ENCODE results near the gene TMUB2.
"Not testable (repeated sequence)": the region's sequence is repeated elsewhere in the genome, so short reads cannot be mapped to it uniquely, and the experiment has no call there.

Gene TMUB2

GRCh38 chr17:44235583-44235936, 48.8 kb downstream of the TMUB2 start:
- Histone ChIP-seq H3K4me2 (ENCODE audit: low read depth, low read length, poor library complexity, severe bottlenecking) (no peak overlapping the region), H3K9ac (ENCODE audit: low read depth, low read length, poor library complexity, severe bottlenecking) (no peak overlapping the region)

DNA sequence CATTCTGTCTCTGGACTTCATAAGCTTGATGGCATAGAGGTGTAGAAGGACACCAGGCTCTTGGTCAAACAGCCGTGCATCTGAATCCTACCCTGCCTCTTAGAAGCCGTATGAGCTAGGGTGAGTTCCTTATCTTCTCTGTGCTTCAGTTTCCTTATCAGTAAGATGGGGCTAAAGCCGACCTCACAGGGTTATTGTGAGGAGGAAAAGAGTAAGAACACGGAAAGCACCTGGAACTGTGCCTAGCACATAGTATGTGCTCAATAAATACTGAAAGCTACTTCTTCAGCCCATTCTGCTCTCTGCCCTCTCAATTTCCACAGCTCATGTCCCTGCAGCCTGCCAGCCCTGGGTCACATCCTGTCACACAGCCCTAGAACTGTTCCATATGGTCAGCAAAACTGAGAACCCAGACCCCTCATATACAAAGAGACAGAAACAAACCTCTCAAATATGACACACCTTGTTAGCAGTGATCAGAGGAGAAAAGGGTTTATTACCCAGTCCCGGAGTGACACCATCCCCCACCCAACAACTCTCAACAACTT, 49.7 kb downstream of the TMUB2 start:
- no peaks in the 10 kb centered on the region for H3F3A ChIP-seq (ENCODE audit: low read depth)
- H3K27me3 ChIP-seq (ENCODE audit: insufficient read depth, low read length, poor library complexity, severe bottlenecking): no peaks in the 10 kb centered on the region
- TF ChIP-seq, protein P1, sequence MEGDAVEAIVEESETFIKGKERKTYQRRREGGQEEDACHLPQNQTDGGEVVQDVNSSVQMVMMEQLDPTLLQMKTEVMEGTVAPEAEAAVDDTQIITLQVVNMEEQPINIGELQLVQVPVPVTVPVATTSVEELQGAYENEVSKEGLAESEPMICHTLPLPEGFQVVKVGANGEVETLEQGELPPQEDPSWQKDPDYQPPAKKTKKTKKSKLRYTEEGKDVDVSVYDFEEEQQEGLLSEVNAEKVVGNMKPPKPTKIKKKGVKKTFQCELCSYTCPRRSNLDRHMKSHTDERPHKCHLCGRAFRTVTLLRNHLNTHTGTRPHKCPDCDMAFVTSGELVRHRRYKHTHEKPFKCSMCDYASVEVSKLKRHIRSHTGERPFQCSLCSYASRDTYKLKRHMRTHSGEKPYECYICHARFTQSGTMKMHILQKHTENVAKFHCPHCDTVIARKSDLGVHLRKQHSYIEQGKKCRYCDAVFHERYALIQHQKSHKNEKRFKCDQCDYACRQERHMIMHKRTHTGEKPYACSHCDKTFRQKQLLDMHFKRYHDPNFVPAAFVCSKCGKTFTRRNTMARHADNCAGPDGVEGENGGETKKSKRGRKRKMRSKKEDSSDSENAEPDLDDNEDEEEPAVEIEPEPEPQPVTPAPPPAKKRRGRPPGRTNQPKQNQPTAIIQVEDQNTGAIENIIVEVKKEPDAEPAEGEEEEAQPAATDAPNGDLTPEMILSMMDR (conservative IDR thresholded peaks at IDR 0.05; ENCODE audit: low read length): no peak
- no peak for TF ChIP-seq EZH2phosphoT487 (IDR thresholded peaks at IDR 0.05; ENCODE audit: borderline replicate concordance)
- H3K4me3 ChIP-seq (ENCODE audit: low read length, poor library complexity, severe bottlenecking): no peak overlapping the region
- no peaks in the 10 kb centered on the region for H3K9me2 ChIP-seq (replicated peaks; ENCODE audit: low read depth, low read length)
- no peaks in the 10 kb centered on the region for H3K4me1 ChIP-seq (ENCODE audit: insufficient read depth, low read length, poor library complexity, severe bottlenecking)
- no peak overlapping the region for H2AFZ ChIP-seq (ENCODE audit: low read length)
- no peak overlapping the region for H3K4me2 ChIP-seq (ENCODE audit: low read depth, low read length, poor library complexity, severe bottlenecking)
- no peak overlapping the region for H3K9ac ChIP-seq (ENCODE audit: low read depth, low read length, poor library complexity, severe bottlenecking)
- no peaks in the 10 kb centered on the region for H3K36me3 ChIP-seq (ENCODE audit: insufficient read depth, low read length)
- no peaks in the 10 kb centered on the region for H3K9me3 ChIP-seq (ENCODE audit: insufficient read depth, low read depth, low read length)
- H4K20me1 ChIP-seq (ENCODE audit: insufficient read depth, low read length, poor library complexity, severe bottlenecking): no peaks in the 10 kb centered on the region
- H3K79me2 ChIP-seq (ENCODE audit: insufficient read depth, low read length): no peaks in the 10 kb centered on the region

More at GRCh38 chr17:44235583-44235936, 48.8 kb downstream of the TMUB2 start:
- H3K9me3 ChIP-seq (ENCODE audit: insufficient read depth, low read depth, low read length): no peaks in the 10 kb centered on the region
- TF ChIP-seq EZH2phosphoT487 (IDR thresholded peaks at IDR 0.05; ENCODE audit: borderline replicate concordance): no peak
- TF ChIP-seq, protein P1 (conservative IDR thresholded peaks at IDR 0.05; ENCODE audit: low read length): no peak
- H2AFZ ChIP-seq (ENCODE audit: low read length): no peak overlapping the region
- H3K36me3 ChIP-seq (ENCODE audit: insufficient read depth, low read length): no peaks in the 10 kb centered on the region
- no peaks in the 10 kb centered on the region for H3F3A ChIP-seq (ENCODE audit: low read depth)
- H4K20me1 ChIP-seq (ENCODE audit: insufficient read depth, low read length, poor library complexity, severe bottlenecking): no peaks in the 10 kb centered on the region
- H3K4me3 ChIP-seq (ENCODE audit: low read length, poor library complexity, severe bottlenecking): no peak overlapping the region
- H3K9me2 ChIP-seq (replicated peaks; ENCODE audit: low read depth, low read length): no peaks in the 10 kb centered on the region
- no peaks in the 10 kb centered on the region for H3K79me2 ChIP-seq (ENCODE audit: insufficient read depth, low read length)
- H3K27me3 ChIP-seq (ENCODE audit: insufficient read depth, low read length, poor library complexity, severe bottlenecking): no peaks in the 10 kb centered on the region
- H3K4me1 ChIP-seq (ENCODE audit: insufficient read depth, low read length, poor library complexity, severe bottlenecking): no peaks in the 10 kb centered on the region

- H3F3A ChIP-seq (ENCODE audit: low read depth); H3K9ac ChIP-seq (ENCODE audit: low read depth, low read length, poor library complexity, severe bottlenecking); H3K79me2 ChIP-seq (ENCODE audit: insufficient read depth, low read length); H2AFZ ChIP-seq (ENCODE audit: low read length); H4K20me1 ChIP-seq (ENCODE audit: insufficient read depth, low read length, poor library complexity, severe bottlenecking); H3K9me2 ChIP-seq (replicated peaks; ENCODE audit: low read depth, low read length); H3K27me3 ChIP-seq (ENCODE audit: insufficient read depth, low read length, poor library complexity, severe bottlenecking); H3K36me3 ChIP-seq (ENCODE audit: insufficient read depth, low read length); H3K4me1 ChIP-seq (ENCODE audit: insufficient read depth, low read length, poor library complexity, severe bottlenecking); H3K4me2 ChIP-seq (ENCODE audit: low read depth, low read length, poor library complexity, severe bottlenecking); H3K9me3 ChIP-seq (ENCODE audit: insufficient read depth, low read depth, low read length); H3K4me3 ChIP-seq (ENCODE audit: low read length, poor library complexity, severe bottlenecking): not testable (repeated sequence)
Measured at GRCh38 chr17:44237886-44238285, 51.1 kb downstream of the TMUB2 start.

GRCh38 chr17:44241106-44241624, 54.4 kb downstream of the TMUB2 start:
- peak overlapping the region; percentile 42; the same call in 1 of the 2 replicates for H2AFZ ChIP-seq (ENCODE audit: low read length)
- no peak for TF ChIP-seq EZH2phosphoT487 (IDR thresholded peaks at IDR 0.05; ENCODE audit: borderline replicate concordance)
- TF ChIP-seq, protein P1 (conservative IDR thresholded peaks at IDR 0.05; ENCODE audit: low read length): no peak
- H3K79me2 ChIP-seq (ENCODE audit: insufficient read depth, low read length): no peaks in the 10 kb centered on the region
- no peaks in the 10 kb centered on the region for H3K9me2 ChIP-seq (replicated peaks; ENCODE audit: low read depth, low read length)
- H3K4me2 ChIP-seq (ENCODE audit: low read depth, low read length, poor library complexity, severe bottlenecking): no peak overlapping the region
- H3K9me3 ChIP-seq (ENCODE audit: insufficient read depth, low read depth, low read length): no peaks in the 10 kb centered on the region
- peaks cover 8% of the 10 kb centered on the region for H3K4me1 ChIP-seq (ENCODE audit: insufficient read depth, low read length, poor library complexity, severe bottlenecking)
- H3K4me3 ChIP-seq (ENCODE audit: low read length, poor library complexity, severe bottlenecking): no peak overlapping the region
- H3K27me3 ChIP-seq (ENCODE audit: insufficient read depth, low read length, poor library complexity, severe bottlenecking): no peaks in the 10 kb centered on the region
- no peaks in the 10 kb centered on the region for H3F3A ChIP-seq (ENCODE audit: low read depth)
- no peaks in the 10 kb centered on the region for H4K20me1 ChIP-seq (ENCODE audit: insufficient read depth, low read length, poor library complexity, severe bottlenecking)
- H3K36me3 ChIP-seq (ENCODE audit: insufficient read depth, low read length): no peaks in the 10 kb centered on the region
- no peak overlapping the region for H3K9ac ChIP-seq (ENCODE audit: low read depth, low read length, poor library complexity, severe bottlenecking)

Measured in Loucy (cell line).